Stimulated activated CD8-positive, alpha-beta memory T cell treated with anti-CD3 and anti-CD28 coated beads, Interleukin-2, amount 100 ng/mL, for 1 hour (primary cell): ENCODE data around the gene PLEKHS1.
"Not testable (repeated sequence)": the region's sequence is repeated elsewhere in the genome, so short reads cannot be mapped to it uniquely, and the experiment has no call there.

Experiments used
- DNase-seq, 2 donors: peaks; one replicate each; pipeline ENCODE4 v3.0.0-alpha.2; 2020; ENCODE audit warnings: low read depth in 2 of 2

PLEKHS1 gene

DNA sequence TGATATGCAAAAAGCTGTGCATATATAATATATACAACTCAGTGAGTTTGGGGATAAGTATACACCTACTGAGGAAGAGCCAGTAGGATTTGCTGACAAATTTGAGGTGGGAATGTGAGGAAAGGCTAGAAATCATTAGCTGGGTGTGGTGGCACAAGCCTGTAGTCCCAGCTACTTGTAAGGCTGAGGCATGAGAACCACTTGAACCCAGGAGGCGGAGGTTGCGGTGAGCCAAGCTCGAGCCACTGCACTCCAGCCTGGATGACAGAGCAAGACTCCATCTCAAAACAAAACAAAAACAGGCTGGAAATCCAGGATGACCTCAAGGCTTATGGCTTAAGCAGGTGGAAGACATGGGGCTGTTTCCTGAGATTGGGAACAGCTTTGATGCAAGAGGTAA, 10.6 kb upstream of the PLEKHS1 start:
- no peak for DNase-seq

DNA sequence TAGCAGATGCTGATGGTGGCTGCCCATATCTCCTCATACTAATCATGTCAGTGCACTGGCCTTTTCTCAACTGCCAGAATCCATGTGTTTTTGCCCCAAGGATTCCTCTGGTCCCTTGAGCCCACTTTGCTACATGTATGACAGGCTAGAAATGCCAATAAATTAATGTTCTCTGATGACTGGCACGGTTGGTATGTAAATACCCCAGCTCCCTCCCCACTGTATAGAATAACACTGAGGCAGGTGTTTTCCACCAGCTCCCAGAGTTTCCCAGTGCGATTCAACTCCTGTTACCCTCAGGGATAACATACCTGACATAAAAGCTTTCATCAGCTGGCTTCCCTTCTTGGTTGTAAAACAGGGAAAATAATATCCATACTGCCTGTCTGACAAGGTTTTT, 9.0 kb upstream of the PLEKHS1 start:
- DNase-seq = no peak

GRCh38 chr10:113743594-113743993, 7.9 kb upstream of the PLEKHS1 start:
- no peak for DNase-seq

DNA sequence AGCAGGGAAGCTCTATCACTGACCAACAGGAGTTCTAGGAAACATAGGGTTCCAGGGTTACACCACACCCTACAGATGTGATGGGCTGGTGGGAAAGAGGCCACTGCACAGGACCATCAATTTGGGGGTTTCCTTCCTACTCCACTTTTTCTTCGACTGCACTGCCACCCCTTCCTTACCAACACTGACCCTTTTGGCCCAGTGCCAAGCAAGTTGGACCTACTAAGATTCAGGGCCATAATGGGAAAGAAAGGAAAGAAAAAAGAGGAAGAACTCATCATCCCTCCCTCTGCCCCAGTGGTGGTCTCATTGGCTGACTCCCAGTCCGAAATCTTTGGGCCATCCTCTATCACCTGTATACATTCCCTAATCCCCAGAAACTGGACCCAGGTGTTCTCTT, 6.1 kb upstream of the PLEKHS1 start:
- DNase-seq = no peak

GRCh38 chr10:113746217-113746957, 5.1 kb upstream of the PLEKHS1 start:
- no peak for DNase-seq

GRCh38 chr10:113752553-113752952, 1.1 kb downstream of the PLEKHS1 start:
- DNase-seq = no peak

DNA sequence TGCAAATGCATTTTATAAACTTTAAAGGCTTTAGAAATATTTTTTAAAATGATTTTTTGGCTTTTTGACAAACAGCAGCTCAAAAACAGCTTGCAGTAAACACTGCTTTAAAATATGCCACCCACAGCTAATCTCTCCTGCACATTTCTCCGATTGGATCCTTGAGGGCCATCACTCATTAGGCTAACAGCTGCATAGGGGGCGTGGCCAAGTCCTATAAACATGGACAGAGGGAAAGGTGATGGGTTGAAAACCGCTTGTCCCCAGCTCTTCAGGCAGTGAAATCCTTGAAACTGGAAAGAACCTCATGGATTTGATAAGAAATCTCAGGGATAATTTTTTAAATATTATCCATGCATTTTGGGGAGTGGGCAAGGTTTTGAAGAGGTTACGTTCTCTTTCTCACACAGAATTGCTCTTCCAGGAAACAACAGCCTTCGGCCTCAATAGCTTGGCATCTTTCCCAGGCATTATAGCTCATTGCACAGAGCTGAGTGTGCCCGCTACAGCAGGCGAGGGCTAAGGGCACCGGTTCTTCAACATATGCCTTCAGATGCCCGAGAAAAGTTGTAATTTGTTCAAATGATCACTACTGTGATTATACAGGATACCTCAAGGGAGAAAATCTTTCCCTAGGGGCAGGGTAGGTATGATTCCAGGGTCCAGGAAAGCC, 1.7 kb downstream of the PLEKHS1 start:
- DNase-seq = no peak

GRCh38 chr10:113754125-113754524, 2.6 kb downstream of the PLEKHS1 start:
- no peak for DNase-seq

- no peak for DNase-seq
Measured at GRCh38 chr10:113754768-113755167, 3.3 kb downstream of the PLEKHS1 start.

GRCh38 chr10:113756940-113757543, 5.6 kb downstream of the PLEKHS1 start:
- DNase-seq = no peak

GRCh38 chr10:113762083-113762482, 10.6 kb downstream of the PLEKHS1 start:
- no peak for DNase-seq

DNA sequence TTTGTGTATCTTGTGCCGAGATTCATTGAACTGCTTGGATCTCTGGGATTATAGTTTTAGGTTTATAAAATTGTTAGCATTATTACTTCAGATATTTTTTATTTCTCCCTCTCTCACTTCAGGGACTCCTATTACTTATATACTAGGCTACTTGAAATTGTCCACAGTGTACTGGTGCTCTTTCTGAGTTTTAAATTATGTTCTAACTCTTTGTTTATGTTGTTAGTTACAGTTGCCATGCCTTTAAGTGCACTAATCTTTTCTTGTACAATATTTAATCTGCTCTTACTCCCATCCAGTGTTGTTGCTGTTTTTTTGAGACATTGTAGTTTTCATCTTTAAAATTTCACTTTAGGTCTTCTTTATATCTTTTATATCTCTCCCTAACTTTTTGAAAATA, 13.1 kb downstream of the PLEKHS1 start:
- no peak for DNase-seq

DNA sequence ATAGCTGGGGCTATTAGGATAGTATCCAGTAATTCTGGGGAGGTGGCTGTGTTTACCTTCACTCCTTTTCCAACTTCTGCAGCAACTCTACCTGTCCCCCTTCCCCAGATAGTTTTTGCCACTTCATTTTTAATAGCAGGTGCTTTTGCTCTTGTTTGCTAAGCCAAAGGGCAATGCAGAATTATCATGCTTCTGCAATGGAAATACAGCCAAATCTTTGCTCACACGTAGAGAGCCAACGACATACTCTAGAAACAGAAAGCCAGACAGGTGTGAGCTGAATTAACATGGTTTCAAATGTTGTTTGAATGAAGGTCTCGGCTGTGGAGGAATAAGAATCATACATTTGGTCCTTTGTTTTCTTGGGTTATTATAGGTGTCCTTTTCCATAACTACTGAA, 14.4 kb downstream of the PLEKHS1 start:
- no peak for DNase-seq

DNA sequence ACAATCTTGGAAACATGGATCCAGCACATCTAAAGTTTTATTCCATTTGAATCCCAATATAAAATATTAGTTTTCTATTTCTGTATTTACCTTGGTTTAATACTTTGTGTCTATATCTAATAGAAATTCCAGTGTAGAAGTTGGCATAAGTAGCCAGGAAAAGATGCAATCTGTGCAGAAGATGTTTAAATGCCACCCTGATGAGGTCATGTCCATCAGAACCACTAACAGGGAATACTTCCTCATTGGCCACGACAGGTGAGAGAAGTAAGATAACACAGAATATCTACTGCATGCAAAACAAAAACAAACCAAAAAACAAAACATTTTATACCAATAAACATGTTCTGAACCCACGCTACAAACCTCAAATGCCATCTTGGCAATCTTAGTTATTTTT, 15.7 kb downstream of the PLEKHS1 start:
- no peak for DNase-seq

DNA sequence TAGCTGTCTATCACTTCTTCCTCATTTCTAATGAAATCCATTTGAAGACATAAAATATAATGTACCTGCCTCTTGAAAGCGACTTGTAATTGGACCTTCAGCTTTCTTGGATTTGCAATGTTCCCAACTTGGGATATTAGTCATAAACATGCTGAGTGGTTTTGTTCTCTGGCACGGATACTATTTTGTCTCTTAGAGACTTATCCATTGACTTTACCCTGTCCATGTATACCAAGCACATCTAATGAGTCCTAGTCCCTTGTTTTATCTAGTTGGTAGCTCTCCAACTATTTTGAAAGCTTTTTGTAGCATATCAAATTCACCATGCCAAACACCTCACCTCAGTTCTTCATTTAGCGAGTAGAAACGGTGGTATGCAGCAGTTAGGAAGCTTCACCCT, 18.9 kb downstream of the PLEKHS1 start:
- DNase-seq = no peak

GRCh38 chr10:113771131-113771530, 19.6 kb downstream of the PLEKHS1 start:
- not testable (repeated sequence) for DNase-seq

DNA sequence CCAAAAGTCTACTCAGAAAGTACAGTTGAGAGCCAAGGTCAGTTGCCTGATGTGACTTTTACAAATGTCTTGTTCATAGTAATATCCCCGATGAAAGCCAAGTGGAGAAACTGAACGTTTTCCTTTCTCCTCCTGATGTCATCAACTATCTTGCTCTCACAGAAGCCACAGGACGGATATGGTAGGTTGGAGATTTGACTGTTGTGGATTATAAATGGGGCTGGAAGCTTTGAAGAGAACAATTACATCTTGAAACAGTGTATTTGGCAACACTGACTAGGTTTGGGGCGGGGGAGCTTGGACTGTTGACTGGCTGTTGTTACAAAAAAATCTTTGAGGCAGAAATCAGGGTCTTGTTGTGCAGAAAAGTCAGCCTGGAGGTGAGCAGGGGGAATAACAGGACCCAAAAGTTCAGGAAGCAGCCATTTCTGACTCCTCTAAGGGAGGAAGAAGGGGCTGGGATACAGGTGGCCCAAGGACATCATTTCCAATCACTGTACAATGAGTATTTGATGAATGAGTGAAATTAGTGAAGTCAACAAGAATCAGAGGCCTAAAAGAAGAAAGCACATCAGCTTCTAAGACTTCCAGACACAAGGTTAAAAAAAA, 24.3 kb downstream of the PLEKHS1 start:
- DNase-seq = no peak

DNA sequence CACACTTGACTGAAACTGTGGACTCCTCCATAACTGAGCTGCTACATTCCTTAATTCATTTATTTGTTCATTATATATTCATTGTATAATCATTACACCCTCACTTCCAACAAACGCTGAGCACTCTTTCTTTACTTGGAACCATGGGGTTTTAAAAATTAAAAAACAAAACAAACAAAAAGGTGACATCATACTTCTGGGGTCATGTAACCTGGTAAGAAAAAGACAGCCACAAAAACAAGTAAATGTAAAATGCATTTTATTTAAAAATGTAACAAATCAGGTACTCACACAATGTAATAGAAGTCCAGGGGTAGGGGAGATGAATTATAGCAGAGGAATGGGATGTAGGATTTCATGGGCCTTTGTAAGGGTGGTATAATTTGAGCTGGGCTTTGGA, 25.1 kb downstream of the PLEKHS1 start:
- no peak for DNase-seq

GRCh38 chr10:113780681-113781250, 29.3 kb downstream of the PLEKHS1 start:
- DNase-seq = no peak

DNA sequence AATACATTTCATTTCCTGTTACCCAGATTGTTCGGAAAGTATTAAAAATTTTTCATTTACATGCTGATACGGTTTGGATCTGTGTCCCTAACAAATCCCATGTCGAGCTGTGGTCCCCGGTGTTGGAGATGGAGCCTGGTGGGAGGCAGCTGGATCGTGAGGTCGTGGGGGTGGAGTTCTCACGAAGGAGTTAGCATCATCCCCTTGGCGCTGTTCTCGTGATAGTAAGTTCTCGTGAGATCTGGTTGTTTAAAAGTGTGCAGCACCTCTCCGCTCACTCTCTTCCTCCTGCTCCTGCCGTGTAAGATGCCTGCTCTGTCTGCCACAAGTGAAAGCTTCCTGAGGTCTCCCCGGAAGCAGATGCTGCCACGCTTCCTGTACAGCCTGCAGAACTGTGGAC, 30.9 kb downstream of the PLEKHS1 start:
- no peak for DNase-seq

GRCh38 chr10:113782986-113783704, 31.7 kb downstream of the PLEKHS1 start:
- DNase-seq = no peak

DNA sequence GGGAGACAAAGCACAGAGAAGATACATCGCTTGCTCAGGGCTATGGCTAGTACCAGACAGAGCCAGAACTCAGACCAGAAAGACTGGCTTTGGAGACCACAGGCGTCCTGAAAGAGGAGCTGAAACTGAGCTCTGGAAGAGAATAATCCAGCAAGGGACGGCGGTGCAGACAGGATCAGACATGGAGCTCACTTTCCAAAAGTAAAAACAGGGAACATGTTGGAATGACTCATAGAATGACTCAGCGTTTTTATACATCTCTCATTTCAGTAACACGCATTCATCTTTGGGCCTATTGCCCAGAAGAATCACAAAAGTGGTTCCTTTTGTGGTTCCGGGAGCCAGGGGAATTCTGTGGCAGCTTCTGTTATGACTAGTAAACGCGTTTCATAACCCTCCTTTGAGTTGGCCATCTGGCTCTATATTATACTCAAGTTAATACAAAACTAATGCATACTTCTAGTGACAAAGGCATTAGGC, 37.2 kb downstream of the PLEKHS1 start:
- no peak for DNase-seq
